Transverse colon (tissue), 3 donors: ENCODE results near the gene EPB42.

Experiments used
- CTCF ChIP-seq, 5 experiments: fragments of 200-600 bp in 3 of 5; fragments of 450-650 bp in 2 of 5; sonication (generic) in 3 of 5; IDR thresholded peaks; 1 replicate in 2 of 5; 2 replicates in 3 of 5; pipeline ENCODE4 v1.5.1; 2016 to 2017; ENCODE audit warnings: antibody characterized with exemption in 5 of 5, inconsistent platforms in 3 of 5, mild to moderate bottlenecking in 2 of 5, moderate library complexity in 1 of 5
- EP300 ChIP-seq: sonication (generic); formaldehyde crosslinking; IDR thresholded peaks from one replicate; pipeline ENCODE4 v1.6.1; 2017; ENCODE audit warnings: antibody characterized with exemption, low read depth

- no peak for TF ChIP-seq CTCF (IDR thresholded peaks at IDR 0.05)
- TF ChIP-seq EP300: no peak
These were observed 589 bp downstream of the EPB42 start for GRCh38 chr15:43219929-43220928.
